ENCODE results near the gene RGL2.

RGL2 gene

GRCh38 chr6:33296797-33297405 is 1.8 kb downstream of the RGL2 start:
- H3K4me1 ChIP-seq (ENCODE audit: insufficient read depth, low read length), result peaks cover 43% of the 10 kb centered on the region
- no peaks in the 10 kb centered on the region for H3K9me3 ChIP-seq (ENCODE audit: insufficient read depth, low read length, severe bottlenecking)
- no peak for ATAC-seq (ENCODE audit: insufficient read depth, low read depth)
- H3K79me2 ChIP-seq (ENCODE audit: insufficient read depth, low read length), result peaks cover 35% of the 10 kb centered on the region
- no peaks in the 10 kb centered on the region for H3K27me3 ChIP-seq (ENCODE audit: insufficient read depth, low read length, poor library complexity)
- H3K36me3 ChIP-seq (ENCODE audit: insufficient read depth, low read length), result peaks cover 47% of the 10 kb centered on the region
- H3K4me2 ChIP-seq (ENCODE audit: insufficient read depth, low read length), result peak overlapping the region; percentile 96
- no peak overlapping the region for H3K27ac ChIP-seq (ENCODE audit: low read length)
- H2AFZ ChIP-seq (ENCODE audit: low read depth, low read length), result no peak overlapping the region
- 0 out of 2 replicates have a peak, but pooled peaks cover 6% of the 10 kb centered on the region for H4K20me1 ChIP-seq (ENCODE audit: insufficient read depth, low read length)
- TF ChIP-seq EZH2 (IDR thresholded peaks at IDR 0.05; ENCODE audit: borderline replicate concordance, low read depth, low read length, severe bottlenecking), result no peak
- TF ChIP-seq, protein P1, sequence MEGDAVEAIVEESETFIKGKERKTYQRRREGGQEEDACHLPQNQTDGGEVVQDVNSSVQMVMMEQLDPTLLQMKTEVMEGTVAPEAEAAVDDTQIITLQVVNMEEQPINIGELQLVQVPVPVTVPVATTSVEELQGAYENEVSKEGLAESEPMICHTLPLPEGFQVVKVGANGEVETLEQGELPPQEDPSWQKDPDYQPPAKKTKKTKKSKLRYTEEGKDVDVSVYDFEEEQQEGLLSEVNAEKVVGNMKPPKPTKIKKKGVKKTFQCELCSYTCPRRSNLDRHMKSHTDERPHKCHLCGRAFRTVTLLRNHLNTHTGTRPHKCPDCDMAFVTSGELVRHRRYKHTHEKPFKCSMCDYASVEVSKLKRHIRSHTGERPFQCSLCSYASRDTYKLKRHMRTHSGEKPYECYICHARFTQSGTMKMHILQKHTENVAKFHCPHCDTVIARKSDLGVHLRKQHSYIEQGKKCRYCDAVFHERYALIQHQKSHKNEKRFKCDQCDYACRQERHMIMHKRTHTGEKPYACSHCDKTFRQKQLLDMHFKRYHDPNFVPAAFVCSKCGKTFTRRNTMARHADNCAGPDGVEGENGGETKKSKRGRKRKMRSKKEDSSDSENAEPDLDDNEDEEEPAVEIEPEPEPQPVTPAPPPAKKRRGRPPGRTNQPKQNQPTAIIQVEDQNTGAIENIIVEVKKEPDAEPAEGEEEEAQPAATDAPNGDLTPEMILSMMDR (IDR thresholded peaks at IDR 0.05; ENCODE audit: borderline replicate concordance, extremely low read depth, low read length, poor library complexity, severe bottlenecking), result no peak
- no peak overlapping the region for H3K4me3 ChIP-seq (ENCODE audit: low read depth in 1 of 2, low read length in 2 of 2)
- 0 out of 2 replicates have a peak overlapping the region, but pooled peaks have one; percentile 93 for H3K9ac ChIP-seq (ENCODE audit: low read depth, low read length)
- no peak for DNase-seq

DNA sequence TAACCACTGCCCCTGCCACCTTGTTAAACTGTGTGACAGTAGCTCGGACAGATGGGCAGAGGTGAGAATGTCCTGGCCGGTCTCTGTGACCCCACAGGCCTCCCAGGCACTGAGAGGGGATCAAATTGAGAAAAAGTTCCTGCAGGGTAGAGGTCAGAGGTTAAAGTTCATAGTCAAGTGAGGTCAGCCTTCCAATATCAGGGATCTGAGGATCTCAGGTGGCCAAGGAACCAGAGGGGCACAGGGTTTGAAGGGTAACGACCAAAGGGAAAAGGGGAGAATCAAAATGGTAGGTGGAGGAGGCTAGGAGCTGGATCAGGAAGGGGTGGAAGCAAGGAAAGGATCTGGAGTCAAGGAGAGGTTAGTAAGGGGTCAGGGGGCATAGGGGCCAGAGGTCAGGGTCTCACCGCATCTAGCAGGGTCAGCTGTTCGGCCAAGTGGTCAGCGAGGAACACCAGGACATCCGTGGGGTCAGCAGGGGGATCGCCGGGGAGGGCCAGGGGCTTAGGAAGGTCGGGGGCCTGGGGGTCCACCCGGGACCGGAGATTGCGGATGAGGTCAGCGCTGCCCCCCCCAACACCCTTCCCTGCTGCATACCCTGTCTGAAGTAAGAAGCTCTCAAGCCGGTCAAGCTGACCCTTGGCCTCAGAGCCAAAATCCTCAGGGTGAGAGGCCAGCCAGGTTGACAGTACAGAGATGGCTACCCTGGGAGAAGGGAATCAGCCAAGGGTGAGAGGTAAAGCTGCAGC is 2.9 kb downstream of the RGL2 start:
- no peak overlapping the region for H3K27ac ChIP-seq (ENCODE audit: low read length)
- H3K9me3 ChIP-seq (ENCODE audit: insufficient read depth, low read length, severe bottlenecking), result no peaks in the 10 kb centered on the region
- DNase-seq (no peak), ATAC-seq (ENCODE audit: insufficient read depth, low read depth) (no peak)
- H2AFZ ChIP-seq (ENCODE audit: low read depth, low read length), result no peak overlapping the region
- peaks cover 39% of the 10 kb centered on the region for H3K4me1 ChIP-seq (ENCODE audit: insufficient read depth, low read length)
- H3K9ac ChIP-seq (ENCODE audit: low read depth, low read length), result no peak overlapping the region
- H4K20me1 ChIP-seq (ENCODE audit: insufficient read depth, low read length), result 0 out of 2 replicates have a peak, but pooled peaks cover 6% of the 10 kb centered on the region
- no peak for TF ChIP-seq EZH2 (IDR thresholded peaks at IDR 0.05; ENCODE audit: borderline replicate concordance, low read depth, low read length, severe bottlenecking)
- TF ChIP-seq, protein P1 (IDR thresholded peaks at IDR 0.05; ENCODE audit: borderline replicate concordance, extremely low read depth, low read length, poor library complexity, severe bottlenecking), result no peak
- H3K27me3 ChIP-seq (ENCODE audit: insufficient read depth, low read length, poor library complexity), result no peaks in the 10 kb centered on the region
- H3K4me3 ChIP-seq (ENCODE audit: low read depth in 1 of 2, low read length in 2 of 2), result no peak overlapping the region
- no peak overlapping the region for H3K4me2 ChIP-seq (ENCODE audit: insufficient read depth, low read length)
- peaks cover 35% of the 10 kb centered on the region for H3K79me2 ChIP-seq (ENCODE audit: insufficient read depth, low read length)
- H3K36me3 ChIP-seq (ENCODE audit: insufficient read depth, low read length), result peaks cover 52% of the 10 kb centered on the region

GRCh38 chr6:33294086-33294823 is 4.5 kb downstream of the RGL2 start:
- Histone ChIP-seq H3K27ac (ENCODE audit: low read length) (no peak overlapping the region), H3K79me2 (ENCODE audit: insufficient read depth, low read length) (peaks cover 36% of the 10 kb centered on the region), H3K9ac (ENCODE audit: low read depth, low read length) (no peak overlapping the region), H3K36me3 (ENCODE audit: insufficient read depth, low read length) (peaks cover 57% of the 10 kb centered on the region), H3K4me2 (ENCODE audit: insufficient read depth, low read length) (no peak overlapping the region), H3K27me3 (ENCODE audit: insufficient read depth, low read length, poor library complexity) (no peaks in the 10 kb centered on the region), H3K4me3 (ENCODE audit: low read depth in 1 of 2, low read length in 2 of 2) (no peak overlapping the region), H3K4me1 (ENCODE audit: insufficient read depth, low read length) (peaks cover 37% of the 10 kb centered on the region), H4K20me1 (ENCODE audit: insufficient read depth, low read length) (no peaks in the 10 kb centered on the region), H3K9me3 (ENCODE audit: insufficient read depth, low read length, severe bottlenecking) (no peaks in the 10 kb centered on the region), H2AFZ (ENCODE audit: low read depth, low read length) (no peak overlapping the region)
- ATAC-seq (ENCODE audit: insufficient read depth, low read depth), result no peak
- no peak for TF ChIP-seq EZH2 (IDR thresholded peaks at IDR 0.05; ENCODE audit: borderline replicate concordance, low read depth, low read length, severe bottlenecking)
- TF ChIP-seq, protein P1 (IDR thresholded peaks at IDR 0.05; ENCODE audit: borderline replicate concordance, extremely low read depth, low read length, poor library complexity, severe bottlenecking), result no peak
- DNase-seq, result no peak

All from DND-41 (cell line).